Loucy (cell line): Measurements from ENCODE around the gene SIGLEC14.
"Not testable (repeated sequence)": the region's sequence is repeated elsewhere in the genome, so short reads cannot be mapped to it uniquely, and the experiment has no call there.

ENCODE experiments used
- EZH2phosphoT487 ChIP-seq: fragments of 200-600 bp; IDR thresholded peaks from 2 replicates; pipeline ENCODE4 v1.6.1; 2018; ENCODE audit warnings: antibody characterized with exemption, mild to moderate bottlenecking, moderate library complexity, borderline replicate concordance
- TF ChIP-seq, protein P1 (sequence below): fragments of 200-600 bp; sonication (generic); conservative IDR thresholded peaks from 2 replicates; pipeline ENCODE4 v1.5.1; 2014; ENCODE audit warnings: mild to moderate bottlenecking, antibody characterized with exemption, low read length

DNA sequence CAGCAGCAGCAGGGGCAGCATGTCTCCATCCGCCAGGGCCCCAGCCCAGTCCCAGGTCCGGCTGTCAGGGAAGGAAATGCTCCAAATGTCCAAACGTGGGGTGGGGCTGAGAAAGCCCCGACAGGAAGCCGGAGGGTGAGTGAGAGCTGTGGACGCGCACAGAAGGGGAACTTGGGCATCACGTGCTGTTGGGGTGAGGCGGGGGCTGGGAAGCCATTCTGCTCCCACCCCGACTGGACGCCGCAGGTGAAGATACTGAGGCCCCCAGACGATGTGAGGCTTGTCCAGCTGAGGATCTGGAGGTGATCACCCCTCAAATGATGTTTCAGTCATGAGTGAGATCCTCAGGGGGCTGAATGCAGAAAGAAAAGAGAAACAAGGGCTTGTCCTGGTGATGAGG, 16.3 kb downstream of the SIGLEC14 start, which contains the start of gene SIGLEC5:
- TF ChIP-seq, protein P1, sequence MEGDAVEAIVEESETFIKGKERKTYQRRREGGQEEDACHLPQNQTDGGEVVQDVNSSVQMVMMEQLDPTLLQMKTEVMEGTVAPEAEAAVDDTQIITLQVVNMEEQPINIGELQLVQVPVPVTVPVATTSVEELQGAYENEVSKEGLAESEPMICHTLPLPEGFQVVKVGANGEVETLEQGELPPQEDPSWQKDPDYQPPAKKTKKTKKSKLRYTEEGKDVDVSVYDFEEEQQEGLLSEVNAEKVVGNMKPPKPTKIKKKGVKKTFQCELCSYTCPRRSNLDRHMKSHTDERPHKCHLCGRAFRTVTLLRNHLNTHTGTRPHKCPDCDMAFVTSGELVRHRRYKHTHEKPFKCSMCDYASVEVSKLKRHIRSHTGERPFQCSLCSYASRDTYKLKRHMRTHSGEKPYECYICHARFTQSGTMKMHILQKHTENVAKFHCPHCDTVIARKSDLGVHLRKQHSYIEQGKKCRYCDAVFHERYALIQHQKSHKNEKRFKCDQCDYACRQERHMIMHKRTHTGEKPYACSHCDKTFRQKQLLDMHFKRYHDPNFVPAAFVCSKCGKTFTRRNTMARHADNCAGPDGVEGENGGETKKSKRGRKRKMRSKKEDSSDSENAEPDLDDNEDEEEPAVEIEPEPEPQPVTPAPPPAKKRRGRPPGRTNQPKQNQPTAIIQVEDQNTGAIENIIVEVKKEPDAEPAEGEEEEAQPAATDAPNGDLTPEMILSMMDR = not testable (repeated sequence)
- not testable (repeated sequence) for TF ChIP-seq EZH2phosphoT487
